BLaER1 (cell line): ENCODE measurements around the gene PPIC.
"Not testable (repeated sequence)": the region's sequence is repeated elsewhere in the genome, so short reads cannot be mapped to it uniquely, and the experiment has no call there.

Source experiments
- H3K27ac ChIP-seq: shearing (Covaris generic); formaldehyde crosslinking; 2 replicates; pipeline ENCODE4 v1.8.1; 2022
- H3K27me3 ChIP-seq: shearing (Covaris generic); formaldehyde crosslinking; 2 replicates; pipeline ENCODE4 v1.8.1; 2022
- H3K36me3 ChIP-seq: shearing (Covaris generic); formaldehyde crosslinking; 2 replicates; pipeline ENCODE4 v1.8.1; 2022
- H3K4me1 ChIP-seq: shearing (Covaris generic); formaldehyde crosslinking; 2 replicates; pipeline ENCODE4 v1.8.1; 2022
- H3K4me2 ChIP-seq: shearing (Covaris generic); formaldehyde crosslinking; 2 replicates; pipeline ENCODE4 v1.8.1; 2022
- H3K4me3 ChIP-seq: shearing (Covaris generic); formaldehyde crosslinking; 2 replicates; pipeline ENCODE4 v1.8.1; 2022
- H3K9ac ChIP-seq: shearing (Covaris generic); formaldehyde crosslinking; 2 replicates; pipeline ENCODE4 v1.8.1; 2022
- H3K9me3 ChIP-seq: shearing (Covaris generic); formaldehyde crosslinking; 2 replicates; pipeline ENCODE4 v1.8.1; 2022
- H4K20me1 ChIP-seq: shearing (Covaris generic); formaldehyde crosslinking; 2 replicates; pipeline ENCODE4 v1.8.1; 2022
- Cebpa-rat ChIP-seq: shearing (Covaris generic); IDR thresholded peaks from 2 replicates; pipeline ENCODE4 v1.8.1; 2022

Gene PPIC

DNA sequence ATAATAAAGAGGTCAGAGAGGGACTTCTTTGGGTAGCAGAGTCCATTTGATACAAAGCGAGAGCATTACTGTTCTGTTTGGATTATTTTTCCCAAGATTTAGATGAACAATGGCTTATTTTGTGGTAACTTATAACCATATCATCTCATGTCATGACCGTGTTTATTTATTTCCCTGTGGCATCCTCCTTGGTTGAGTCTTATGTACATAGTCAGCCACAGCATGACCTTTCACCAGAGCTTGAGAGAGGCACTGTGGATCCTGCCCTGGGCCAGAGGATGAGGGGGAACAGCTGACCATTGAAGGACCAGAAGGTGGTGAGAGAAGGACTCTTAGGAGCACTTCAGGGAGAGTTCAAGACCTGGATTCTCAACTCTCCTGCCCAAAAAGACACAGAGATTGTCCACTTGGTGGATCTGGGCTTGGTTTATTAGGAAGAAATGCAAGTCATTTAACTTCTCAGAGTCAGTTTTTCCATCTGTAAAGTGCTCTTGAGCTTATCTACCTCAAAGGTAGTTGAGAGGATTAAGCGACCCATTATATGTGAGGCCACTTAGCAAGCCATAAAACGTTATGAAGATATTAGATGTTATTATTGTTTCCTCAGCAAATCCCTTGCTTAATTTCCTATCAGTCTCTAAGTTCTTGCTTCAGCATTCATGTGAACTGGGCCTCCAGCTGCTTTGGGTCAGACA lies 51.4 kb downstream of the PPIC start:
- Histone ChIP-seq H3K4me1 (no peaks in the 10 kb centered on the region), H3K4me2 (no peak overlapping the region), H4K20me1 (no peaks in the 10 kb centered on the region), H3K27ac (no peak overlapping the region), H3K9ac (no peak overlapping the region), H3K9me3 (no peaks in the 10 kb centered on the region), H3K27me3 (no peaks in the 10 kb centered on the region), H3K36me3 (no peaks in the 10 kb centered on the region), H3K4me3 (no peak overlapping the region)
- no peak for TF ChIP-seq Cebpa-rat

GRCh38 chr5:122984425-122984824 lies 52.1 kb downstream of the PPIC start:
- H3K27me3 ChIP-seq = no peaks in the 10 kb centered on the region
- no peaks in the 10 kb centered on the region for H3K36me3 ChIP-seq
- no peak overlapping the region for H3K9ac ChIP-seq
- no peaks in the 10 kb centered on the region for H3K9me3 ChIP-seq
- no peak for TF ChIP-seq Cebpa-rat
- H3K4me1 ChIP-seq = no peaks in the 10 kb centered on the region
- H3K4me3 ChIP-seq = no peak overlapping the region
- no peaks in the 10 kb centered on the region for H4K20me1 ChIP-seq
- H3K27ac ChIP-seq = no peak overlapping the region
- H3K4me2 ChIP-seq = no peak overlapping the region

DNA sequence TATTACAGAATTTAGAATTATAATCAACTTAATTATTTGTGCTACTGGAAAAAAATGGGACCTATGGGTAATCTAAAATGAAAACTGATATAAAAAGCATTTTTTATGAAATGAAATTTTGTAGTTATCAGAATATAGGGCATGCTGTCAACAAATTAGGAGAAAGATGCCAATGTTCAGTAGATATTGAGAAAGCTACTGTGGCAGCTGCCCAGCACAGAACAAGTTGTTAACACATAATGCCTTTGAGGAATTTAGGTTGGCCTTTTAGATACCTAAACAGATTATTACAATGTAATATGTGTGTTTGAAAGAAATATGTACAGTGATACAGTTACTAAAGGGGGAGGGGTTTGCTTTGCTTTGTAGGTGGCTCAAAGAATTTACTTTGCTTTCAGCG lies 54.1 kb downstream of the PPIC start:
- TF ChIP-seq Cebpa-rat = no peak
- no peaks in the 10 kb centered on the region for H3K36me3 ChIP-seq
- H3K9me3 ChIP-seq = no peaks in the 10 kb centered on the region
- H3K27me3 ChIP-seq = no peaks in the 10 kb centered on the region
- no peak overlapping the region for H3K4me3 ChIP-seq
- no peaks in the 10 kb centered on the region for H3K4me1 ChIP-seq
- no peak overlapping the region for H3K9ac ChIP-seq
- H3K27ac ChIP-seq = no peak overlapping the region
- no peaks in the 10 kb centered on the region for H4K20me1 ChIP-seq
- no peak overlapping the region for H3K4me2 ChIP-seq

GRCh38 chr5:122981846-122982245 lies 54.7 kb downstream of the PPIC start:
- H3K36me3 ChIP-seq = no peaks in the 10 kb centered on the region
- H3K27me3 ChIP-seq = no peaks in the 10 kb centered on the region
- no peak overlapping the region for H3K27ac ChIP-seq
- TF ChIP-seq Cebpa-rat = no peak
- H3K4me1 ChIP-seq = no peaks in the 10 kb centered on the region
- no peak overlapping the region for H3K9ac ChIP-seq
- H3K9me3 ChIP-seq = no peaks in the 10 kb centered on the region
- no peak overlapping the region for H3K4me2 ChIP-seq
- H3K4me3 ChIP-seq = no peak overlapping the region
- no peaks in the 10 kb centered on the region for H4K20me1 ChIP-seq

DNA sequence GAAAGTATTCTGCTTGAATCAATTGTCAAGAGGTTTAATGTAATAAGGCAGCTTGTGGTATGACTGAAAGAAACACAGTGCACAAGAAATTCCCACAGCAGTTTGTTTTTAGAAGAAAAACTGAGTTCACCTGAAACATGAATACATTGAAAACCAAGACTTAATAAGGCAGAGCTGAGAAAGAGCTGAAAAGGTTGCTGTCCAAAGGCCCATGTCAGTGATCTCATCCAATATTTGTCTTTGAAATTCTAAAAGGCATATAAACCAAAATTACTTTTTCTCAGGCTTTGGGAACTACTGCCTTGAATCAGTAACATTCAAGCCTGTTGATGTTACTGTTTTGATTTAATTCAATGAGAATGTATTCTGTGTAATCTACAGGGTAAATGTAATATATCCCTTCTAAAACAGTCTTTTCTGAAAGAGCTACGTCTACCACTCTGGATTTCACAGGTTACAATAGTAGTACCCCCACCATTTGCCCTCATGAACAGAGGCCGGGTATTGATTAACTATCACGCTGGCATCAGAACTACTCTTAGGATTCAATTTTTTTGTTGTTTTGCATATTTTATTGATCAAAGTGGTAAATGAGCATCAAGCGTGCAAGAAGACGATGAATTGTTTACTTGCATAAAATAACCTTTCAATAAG lies 57.8 kb downstream of the PPIC start:
- no peaks in the 10 kb centered on the region for H3K9me3 ChIP-seq
- no peak overlapping the region for H3K4me3 ChIP-seq
- no peaks in the 10 kb centered on the region for H3K4me1 ChIP-seq
- H3K27me3 ChIP-seq = no peaks in the 10 kb centered on the region
- H3K27ac ChIP-seq = no peak overlapping the region
- no peak for TF ChIP-seq Cebpa-rat
- no peak overlapping the region for H3K9ac ChIP-seq
- no peak overlapping the region for H3K4me2 ChIP-seq
- H4K20me1 ChIP-seq = no peaks in the 10 kb centered on the region
- no peaks in the 10 kb centered on the region for H3K36me3 ChIP-seq

DNA sequence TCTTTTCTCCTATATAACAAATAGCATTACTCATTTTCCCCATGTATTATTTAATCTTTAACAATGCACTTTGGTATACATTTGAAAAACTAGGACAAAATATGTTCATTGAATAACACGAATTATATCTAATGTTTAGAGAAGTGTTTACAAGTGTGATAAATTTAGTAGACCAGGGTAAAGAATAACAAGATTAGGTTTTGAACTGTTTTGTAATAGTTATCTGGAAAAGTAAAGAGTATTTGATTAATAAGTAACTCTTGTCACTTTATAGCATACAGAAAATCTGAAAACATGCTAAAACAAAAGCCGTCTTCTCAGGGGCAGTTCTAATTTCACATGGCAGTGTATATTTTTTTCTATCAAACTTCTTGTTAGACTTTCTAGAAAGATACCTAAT lies 58.5 kb downstream of the PPIC start:
- Histone ChIP-seq H4K20me1 (no peaks in the 10 kb centered on the region), H3K27ac (no peak overlapping the region), H3K4me1 (no peaks in the 10 kb centered on the region), H3K4me2 (no peak overlapping the region), H3K4me3 (no peak overlapping the region), H3K36me3 (no peaks in the 10 kb centered on the region), H3K9me3 (no peaks in the 10 kb centered on the region), H3K9ac (no peak overlapping the region), H3K27me3 (no peaks in the 10 kb centered on the region)
- no peak for TF ChIP-seq Cebpa-rat

DNA sequence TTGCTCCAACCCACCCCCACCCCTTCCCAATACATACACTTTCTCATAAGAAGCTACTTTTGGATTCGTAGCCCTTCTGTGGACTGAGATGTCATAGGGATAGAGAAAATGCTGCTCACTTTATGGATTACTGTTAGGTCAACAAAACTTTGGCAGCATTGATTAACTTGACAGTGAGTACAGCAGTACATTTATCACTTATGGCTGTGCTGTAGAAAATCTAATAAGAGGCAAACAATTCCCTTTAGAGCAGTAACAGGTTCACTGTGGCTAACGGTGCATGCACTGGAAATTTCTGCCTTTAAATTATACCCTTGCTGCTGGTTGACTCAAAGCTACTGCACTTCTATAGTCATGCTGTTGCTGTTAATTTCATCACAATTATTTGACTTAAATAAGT lies 59.2 kb downstream of the PPIC start:
- Histone ChIP-seq H3K9me3 (no peaks in the 10 kb centered on the region), H3K9ac (no peak overlapping the region), H3K36me3 (no peaks in the 10 kb centered on the region), H3K4me1 (no peaks in the 10 kb centered on the region), H4K20me1 (no peaks in the 10 kb centered on the region), H3K4me2 (no peak overlapping the region), H3K4me3 (no peak overlapping the region), H3K27me3 (no peaks in the 10 kb centered on the region), H3K27ac (no peak overlapping the region)
- TF ChIP-seq Cebpa-rat = no peak

DNA sequence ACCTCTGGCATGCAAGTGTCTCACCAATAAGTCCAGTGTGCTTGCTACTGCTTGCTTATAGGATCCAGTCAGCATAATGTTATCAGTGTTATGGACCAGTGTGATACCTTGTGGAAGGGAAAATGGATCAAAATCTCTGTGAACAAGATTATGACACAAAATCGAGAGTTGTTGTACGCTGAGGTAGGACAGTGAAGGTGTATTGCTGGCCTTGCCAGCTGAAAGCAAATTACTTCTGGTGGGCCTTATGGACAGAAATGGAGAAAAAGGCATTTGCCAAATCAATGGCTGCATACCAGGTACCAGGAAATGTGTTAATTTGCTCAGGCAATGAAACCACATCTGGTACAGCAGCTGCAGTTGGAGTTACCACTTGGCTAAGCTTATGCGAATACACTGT lies 62.3 kb downstream of the PPIC start:
- not testable (repeated sequence) for H3K9ac ChIP-seq, H3K9me3 ChIP-seq, H4K20me1 ChIP-seq, H3K36me3 ChIP-seq, H3K4me1 ChIP-seq, H3K27ac ChIP-seq, H3K4me3 ChIP-seq, H3K27me3 ChIP-seq, H3K4me2 ChIP-seq

DNA sequence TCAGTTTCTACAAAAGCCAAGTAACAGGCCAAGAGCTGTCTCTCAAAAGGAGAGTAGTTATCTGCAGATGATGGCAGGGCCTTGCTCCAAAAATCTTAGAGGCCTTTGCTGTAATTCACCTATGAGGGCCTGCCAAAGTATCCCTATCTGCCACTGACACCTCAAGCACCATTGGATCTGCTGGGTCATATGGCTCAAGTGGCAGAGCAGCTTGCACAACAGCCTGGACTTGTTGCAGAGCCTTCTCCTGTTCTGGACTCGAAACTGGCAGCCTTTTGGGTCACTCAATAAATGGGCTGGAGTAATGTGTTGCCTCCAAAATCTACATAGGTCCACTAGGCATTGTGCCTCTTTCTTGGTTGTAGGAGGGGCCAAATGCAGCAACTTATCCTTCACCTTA lies 62.8 kb downstream of the PPIC start:
- H3K9ac ChIP-seq, H3K9me3 ChIP-seq, H3K4me1 ChIP-seq, H3K4me2 ChIP-seq, H3K27me3 ChIP-seq, H3K27ac ChIP-seq, H3K36me3 ChIP-seq, H3K4me3 ChIP-seq, H4K20me1 ChIP-seq: not testable (repeated sequence)
